ENCODE data around the gene AP5M1. TPM values are rescaled to one million over a fixed set of nuclear protein-coding genes. Genes with fewer than 3 reads are reported as not detected.
A peak's percentile ranks its signal among the peaks of the same experiment; 100 is the strongest.
"Not testable (repeated sequence)": the region's sequence is repeated elsewhere in the genome, so short reads cannot be mapped to it uniquely, and the experiment has no call there.

AP5M1 gene
- total RNA-seq, 1 donor from 2014 or later: 34.9 TPM

DNA sequence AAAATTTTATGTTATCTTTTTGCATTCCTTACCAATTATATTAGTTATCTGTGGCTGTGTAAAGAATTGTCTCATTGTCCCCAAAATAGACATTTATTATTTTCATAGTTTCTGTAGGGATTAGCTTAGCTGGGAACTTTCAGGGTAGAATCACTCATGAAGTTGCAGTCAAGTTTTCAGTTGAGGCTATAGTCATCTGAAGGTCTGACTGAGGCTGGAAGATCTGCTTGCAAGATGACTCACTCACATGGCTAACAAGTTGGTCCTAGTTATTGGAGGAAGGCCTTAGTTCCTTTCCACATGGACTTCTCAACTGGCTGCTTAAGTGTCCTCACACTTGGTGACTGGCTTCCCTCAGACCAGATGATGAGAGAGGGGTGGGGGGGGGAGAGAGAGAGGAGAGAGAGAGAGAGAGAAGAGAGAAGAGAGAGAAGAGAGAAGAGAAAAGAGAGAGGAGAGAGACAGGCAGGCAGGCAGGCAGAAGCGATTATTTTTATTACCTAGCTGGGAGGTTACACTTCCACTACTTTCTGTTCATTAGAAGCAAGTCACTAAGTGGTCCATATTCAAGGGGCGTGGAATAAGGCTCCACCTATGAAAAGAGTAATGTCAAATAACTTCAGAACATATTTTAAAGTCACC, 6.4 kb downstream of the AP5M1 start:
- intact Hi-C loops (cut with DNase I): no loop called here

DNA sequence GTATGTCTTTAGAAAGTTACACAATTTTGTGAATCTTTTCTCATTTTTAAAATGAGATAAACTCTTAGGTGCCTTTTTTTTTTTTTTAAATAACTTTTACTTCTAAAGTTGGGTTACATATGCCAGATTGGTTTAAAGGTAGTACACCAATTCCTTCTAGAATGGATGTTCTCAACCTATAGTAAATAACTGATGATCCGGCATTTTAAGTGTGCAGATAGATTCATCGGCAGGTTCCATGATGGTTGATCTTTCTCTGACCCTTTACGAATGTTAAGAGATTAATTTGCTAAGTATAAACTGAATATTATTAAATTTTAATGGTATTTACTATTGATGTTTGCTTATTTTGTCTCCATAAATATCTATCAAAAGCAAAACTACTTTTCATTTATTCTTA, 8.3 kb downstream of the AP5M1 start:
- DNase-seq (no peak), ATAC-seq (ENCODE audit: poor library complexity) (no peak)
- intact Hi-C loops (cut with DNase I): no loop called here

More for the DNA sequence above, 6.4 kb downstream of the AP5M1 start:
- ATAC-seq (ENCODE audit: poor library complexity) (no peak), DNase-seq (no peak)

DNA sequence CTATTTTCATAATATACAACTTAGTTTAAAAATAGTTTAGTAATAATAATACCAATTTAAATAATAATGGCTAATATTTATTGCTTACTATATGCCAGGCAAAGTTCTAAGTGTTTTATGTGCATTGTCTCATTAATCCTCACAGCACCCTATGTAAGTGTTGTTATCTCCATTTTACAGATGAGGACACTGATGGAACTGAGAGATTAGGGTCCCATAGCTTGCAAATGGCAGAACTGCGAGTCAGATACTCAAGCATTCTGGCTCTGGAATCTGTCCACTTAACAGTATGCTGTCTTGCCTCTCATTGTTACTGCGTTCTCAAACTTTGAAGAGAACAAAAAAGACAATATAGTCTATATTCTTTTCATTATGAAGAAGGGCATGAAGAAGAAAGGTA, 19.0 kb downstream of the AP5M1 start:
- DNase-seq: no peak
- intact Hi-C loops (cut with DNase I): no loop called here
- no peak for ATAC-seq (ENCODE audit: poor library complexity)

DNA sequence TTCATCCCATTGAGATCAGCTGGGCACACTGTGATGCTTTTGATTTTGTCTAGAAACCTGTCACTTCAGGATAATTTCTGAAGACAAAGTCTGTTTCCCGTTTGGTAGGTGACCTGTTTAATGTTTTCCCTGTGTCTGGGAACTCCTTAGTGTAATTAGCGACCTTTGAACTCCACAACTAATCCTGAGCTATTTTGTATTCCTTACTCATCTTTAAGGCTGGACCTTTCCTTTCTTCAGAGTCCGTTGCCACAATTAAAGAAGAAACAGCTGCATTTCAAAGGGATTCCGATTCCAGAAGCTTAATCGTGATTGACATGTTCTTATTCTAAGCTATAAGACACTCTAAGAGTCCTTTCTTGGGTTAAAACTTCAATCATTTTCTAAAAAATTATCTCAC, 22.0 kb downstream of the AP5M1 start:
- no peak for ATAC-seq (ENCODE audit: poor library complexity)
- DNase-seq: no peak
- intact Hi-C loops (cut with DNase I): no loop called here

DNA sequence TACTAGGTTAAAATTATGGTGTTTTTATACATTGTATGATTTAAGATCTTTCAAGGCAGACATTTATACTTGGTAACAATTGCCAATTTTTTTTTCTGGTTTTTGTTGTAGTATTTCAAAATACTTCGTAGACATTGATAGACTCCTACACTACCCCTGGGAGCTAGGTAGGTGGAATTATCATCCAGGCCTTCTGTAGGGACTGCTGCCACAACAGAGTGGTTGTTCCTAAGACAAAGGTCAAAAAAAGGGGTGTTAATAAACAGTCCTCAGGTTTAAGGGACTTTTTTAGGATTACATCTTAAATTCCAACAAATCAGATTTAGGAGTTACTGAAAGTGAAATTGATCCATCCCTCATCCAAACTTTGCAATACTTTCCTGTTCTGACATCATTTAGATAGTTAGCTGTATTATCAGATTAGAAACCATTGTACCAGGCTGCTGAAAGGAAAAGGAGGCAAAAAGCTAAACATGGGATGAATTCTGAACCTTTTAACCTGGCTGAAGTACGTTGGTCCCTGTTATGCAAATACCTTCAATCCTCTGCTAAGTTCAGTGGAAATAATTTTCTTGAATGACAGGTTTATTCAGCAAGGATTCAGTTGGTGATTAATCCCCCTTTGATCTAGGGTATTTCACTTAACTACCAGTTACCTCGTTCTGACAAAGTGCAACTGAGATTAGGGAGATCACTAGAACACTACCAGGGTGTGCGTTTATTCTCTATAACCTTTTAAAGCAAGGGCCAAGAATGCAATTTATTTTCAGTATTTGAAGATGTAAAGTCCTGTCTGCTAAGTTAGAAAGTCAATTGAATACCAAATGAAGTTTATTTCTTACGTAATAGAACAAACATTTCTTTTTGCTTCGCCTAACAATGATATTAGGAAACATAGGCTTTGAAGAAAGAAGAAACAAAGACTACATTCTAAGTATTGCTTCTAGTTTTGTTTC, 23.2 kb downstream of the AP5M1 start:
- ATAC-seq (ENCODE audit: poor library complexity): no peak
- intact Hi-C loops (cut with DNase I): no loop called here

DNA sequence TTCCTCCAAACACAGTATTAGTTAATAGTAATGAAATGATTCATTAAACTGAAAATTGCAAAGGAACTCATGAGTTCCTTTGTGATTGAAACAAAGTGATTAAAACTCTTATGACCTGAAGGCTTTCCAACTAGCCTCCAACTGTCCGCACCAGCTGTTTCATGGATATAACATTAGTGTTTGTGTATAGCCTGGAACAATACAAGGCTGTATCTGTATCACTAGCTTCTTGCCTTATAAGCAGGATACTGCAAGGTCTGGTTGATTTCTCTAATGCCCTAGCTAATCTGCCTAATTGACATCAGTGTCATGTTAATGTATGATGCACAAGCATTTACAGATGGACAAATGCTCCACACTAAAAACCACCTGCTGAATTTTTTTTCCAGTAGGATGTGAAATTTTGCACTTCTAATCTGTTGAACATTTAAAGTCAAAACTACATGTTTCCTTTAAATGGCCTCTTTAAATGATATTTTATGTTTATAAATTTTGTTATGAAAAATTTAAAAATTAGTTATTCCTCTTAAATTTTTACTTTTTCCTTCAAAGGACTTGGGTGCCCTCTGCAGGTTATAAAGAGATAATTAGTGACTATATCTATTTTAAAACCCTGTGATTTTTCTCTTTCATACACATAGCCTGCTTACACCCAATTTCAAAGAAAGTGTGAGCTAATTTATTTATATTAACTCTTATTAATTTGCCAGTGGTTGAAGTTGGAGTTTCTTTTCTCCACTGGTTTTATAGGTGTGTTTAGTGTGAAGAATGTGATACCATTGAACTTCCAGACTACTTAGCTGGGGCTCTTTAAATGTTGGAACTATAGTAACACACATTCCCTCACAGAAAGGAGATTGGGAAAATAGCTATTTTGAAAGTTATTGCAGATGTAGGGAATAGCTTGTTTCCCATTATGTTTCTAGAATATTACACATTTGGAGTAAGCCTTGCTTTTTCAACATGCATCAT, 25.4 kb downstream of the AP5M1 start:
- intact Hi-C loops (cut with DNase I): no loop called here
- no peak for ATAC-seq (ENCODE audit: poor library complexity)
- no peak for DNase-seq

More for the DNA sequence above, 23.2 kb downstream of the AP5M1 start:
- no peak for DNase-seq

DNA sequence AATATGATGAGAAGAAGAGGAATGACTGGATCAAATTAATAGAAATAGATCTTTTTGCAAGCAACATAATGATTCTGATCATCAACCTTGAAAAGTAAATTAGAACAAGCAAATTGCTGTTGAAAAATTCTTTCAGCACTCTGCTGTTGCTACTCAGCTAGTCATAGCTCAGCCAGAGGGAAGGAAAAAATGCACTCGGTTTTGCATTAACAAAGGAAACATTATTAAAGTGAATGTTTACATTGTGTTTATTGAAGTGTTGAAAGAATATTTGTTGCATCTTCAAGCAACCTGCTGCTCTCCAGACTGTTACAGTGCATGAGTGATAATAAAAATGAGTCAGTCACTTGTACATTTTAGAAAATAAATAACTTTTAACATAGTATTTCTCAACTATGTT, 26.5 kb downstream of the AP5M1 start:
- intact Hi-C loops (cut with DNase I): no loop called here
- ATAC-seq (ENCODE audit: poor library complexity) (no peak), DNase-seq (no peak)

DNA sequence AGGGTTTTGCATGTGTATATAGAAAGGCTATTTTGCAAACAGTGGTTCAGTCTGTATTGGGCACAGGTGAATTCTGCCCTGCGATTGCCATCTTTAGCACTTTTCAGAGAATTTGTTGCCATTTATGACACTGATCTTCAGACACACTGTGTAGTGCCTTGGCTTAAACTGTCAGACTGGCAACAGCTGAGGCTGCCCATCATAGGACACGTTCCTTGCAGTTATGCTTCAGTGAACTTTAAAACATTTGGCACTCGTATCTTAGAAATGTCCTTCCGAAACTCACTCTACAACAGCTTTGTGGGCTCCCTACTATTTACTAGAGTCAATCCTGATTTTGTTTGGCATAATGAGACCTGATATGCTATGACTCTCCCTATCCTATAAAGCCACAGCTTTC, 29.1 kb downstream of the AP5M1 start:
- DNase-seq (no peak), ATAC-seq (ENCODE audit: poor library complexity) (peak; percentile 89)
- intact Hi-C loops (cut with DNase I): no loop called here

DNA sequence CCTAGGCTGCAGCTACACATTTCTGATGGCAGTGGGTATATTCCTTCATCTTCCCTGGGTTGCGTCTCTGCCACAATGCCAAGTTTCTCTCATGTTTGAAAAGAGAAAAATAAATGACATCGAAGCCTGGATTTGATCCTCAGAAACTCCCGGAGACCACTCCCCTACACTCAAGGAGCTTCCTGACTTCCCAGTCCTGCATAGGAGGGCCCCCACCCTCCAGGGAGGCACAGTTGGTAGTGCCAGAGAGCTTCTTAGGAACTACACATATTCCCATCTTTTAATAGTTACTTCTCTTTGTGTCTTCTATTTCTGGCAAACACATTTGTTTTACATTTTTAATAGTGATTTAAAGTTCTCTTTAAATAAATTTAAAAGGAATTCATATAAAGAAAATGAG, 30.7 kb downstream of the AP5M1 start:
- intact Hi-C loops (cut with DNase I): no loop called here
- no peak for DNase-seq
- ATAC-seq (ENCODE audit: poor library complexity): no peak

DNA sequence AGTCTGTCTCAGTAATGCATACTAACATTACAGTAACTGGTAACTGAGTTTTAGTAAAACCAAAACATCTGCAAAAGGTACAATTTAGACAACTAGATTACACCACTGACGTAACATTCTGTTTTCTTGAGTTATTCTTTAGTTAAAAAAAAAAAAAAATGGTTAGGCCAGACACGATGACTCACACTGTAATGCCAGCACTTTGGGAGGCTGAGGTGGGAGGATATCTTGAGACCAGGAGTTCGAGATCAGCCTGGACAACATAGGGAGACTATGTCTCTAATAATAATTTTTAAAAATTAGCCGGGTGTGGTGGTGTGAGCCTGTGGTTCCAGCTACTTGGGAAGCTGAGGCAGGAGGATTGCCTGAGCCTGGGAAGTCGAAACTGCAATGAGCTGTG, 34.1 kb downstream of the AP5M1 start:
- intact Hi-C loops (cut with DNase I): no loop called here
- ATAC-seq (ENCODE audit: poor library complexity) (no peak), DNase-seq (no peak)

DNA sequence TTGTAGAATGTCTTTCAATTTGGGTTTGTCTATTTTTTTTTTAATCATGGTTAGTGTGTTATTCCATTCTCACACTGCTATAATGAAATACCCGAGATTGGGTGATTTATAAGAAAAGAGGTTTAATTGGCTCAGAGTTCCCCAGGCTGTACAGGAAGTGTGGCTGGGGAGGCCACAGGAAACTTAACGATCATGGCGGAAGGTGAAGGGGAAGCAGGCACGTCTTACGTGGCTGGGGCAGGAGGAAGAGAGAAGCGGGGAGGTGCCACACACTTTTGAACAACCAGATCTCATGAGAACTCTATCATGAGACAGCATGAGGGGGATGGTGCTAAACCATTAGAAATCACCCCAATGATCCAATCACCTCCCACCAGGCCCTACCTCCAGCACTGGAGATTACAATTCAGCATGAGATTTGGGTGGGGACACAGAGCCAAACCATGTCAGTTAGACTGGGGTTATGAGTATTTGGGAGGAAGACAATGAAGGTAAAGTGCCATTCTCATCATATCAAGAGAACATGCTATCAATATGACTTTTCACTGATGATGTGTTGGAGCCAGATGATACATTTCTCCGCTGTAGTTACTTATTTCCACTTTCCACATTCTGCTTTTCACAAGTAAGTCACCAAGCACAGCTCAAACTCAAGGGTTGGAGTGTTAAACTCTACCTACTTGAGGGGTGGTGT, 45.8 kb downstream of the AP5M1 start:
- DNase-seq (no peak), ATAC-seq (ENCODE audit: poor library complexity) (no peak)
- intact Hi-C loops (cut with DNase I): loop anchor here (5.0 kb wide), 1 partner anchor 822 kb away; no protein-coding TSS in a partner anchor

DNA sequence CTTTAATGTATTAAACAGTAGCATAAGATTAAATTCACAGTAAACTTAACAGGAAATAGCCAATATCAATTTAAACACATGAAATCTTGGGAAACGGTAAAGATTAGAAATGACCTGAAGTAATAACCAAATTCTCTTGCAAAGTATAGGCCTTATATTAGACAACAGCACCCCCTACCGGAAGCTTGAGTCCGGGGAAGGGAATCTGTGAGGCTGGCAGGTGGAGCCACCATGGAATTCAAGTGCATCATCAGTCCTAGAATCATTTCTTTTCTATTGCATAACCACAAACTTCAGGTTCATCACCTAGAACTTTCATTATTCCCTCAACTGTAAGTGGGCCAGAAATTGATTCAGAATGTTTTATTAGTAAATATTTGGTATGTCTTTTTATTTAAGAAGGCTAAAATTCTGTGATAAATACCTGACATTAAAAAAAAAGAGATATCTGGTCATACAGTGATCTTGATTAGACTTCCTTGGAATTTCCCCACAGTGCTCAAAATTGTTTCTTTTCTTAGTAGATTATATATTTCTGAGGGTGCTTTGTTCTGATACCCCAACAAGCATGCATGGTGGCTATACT, 48.6 kb downstream of the AP5M1 start:
- peak; percentile 41 for DNase-seq
- intact Hi-C loops (cut with DNase I): loop anchor here (5.0 kb wide), 1 partner anchor 825 kb away; no protein-coding TSS in a partner anchor
- peak; percentile 71 for ATAC-seq (ENCODE audit: poor library complexity)

DNA sequence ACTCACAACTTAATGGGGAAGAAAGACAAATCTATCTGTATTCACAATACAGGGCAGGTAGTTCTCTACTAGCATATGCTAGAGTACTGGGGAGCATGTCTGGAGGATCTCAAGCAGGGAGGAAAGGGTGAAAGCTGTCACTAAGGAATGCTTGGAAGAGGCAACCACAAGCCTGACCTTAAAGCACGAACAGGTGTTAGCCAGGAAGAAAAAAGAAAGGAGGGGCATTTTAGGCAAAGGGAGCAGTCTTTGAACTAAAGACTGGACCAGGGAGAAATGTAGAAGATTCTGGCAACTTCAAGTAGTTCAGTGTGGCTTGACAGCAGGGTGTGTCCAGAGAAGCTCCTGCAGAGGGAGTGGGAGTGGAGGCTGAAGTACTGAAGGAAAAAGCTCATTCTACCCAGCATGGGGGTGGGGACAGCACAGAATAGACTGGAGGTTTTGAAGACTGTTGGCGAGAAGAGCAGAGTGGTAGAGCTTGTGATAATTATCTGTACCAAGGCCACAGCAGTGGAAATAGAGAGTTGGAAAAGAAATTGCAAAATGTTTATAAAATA, 50.9 kb downstream of the AP5M1 start:
- no peak for DNase-seq
- no peak for ATAC-seq (ENCODE audit: poor library complexity)
- intact Hi-C loops (cut with DNase I): loop anchor here (5.0 kb wide), 1 partner anchor 827 kb away; no protein-coding TSS in a partner anchor

DNA sequence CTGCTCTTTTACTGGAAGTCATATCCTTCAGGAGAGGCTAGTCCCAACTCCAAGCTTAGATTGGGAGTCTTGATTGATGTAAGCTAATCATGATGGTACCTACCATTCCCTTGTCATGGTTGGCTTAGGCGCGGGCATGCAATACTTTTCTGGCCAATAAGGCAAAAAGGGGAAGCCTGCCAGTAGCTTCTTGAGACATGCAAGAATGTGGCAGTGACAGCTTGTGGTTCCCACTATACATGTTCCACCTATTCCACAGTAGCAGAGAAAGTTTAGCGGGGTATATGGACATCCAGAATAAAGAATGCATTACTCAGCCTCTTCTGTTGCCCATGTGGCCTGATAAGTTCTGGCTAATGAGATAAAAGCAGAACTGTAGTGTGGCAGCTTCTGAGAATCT, 55.0 kb downstream of the AP5M1 start:
- ATAC-seq (ENCODE audit: poor library complexity) (no peak), DNase-seq (no peak)
- intact Hi-C loops (cut with DNase I): no loop called here

DNA sequence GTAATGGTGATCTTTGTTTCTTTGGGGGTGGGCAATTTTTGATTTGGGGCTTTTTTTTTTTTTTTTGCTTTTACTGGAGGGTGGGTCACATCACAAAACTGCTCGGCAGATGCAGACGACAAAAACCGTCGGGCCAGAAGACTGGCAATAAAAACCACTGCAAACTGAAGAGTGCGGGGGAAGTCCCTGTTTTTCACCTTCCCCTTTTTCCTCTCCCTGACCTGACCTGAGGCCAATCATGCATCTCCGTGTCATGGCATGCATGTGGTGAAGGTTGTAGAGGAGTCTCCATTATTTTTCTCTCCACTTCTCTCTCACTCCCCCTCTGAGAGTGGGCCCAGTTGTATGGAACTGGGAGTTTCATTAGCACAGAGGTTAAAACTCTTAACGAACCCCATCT, 57.5 kb downstream of the AP5M1 start:
- DNase-seq: no peak
- intact Hi-C loops (cut with DNase I): no loop called here
- ATAC-seq (ENCODE audit: poor library complexity): no peak

DNA sequence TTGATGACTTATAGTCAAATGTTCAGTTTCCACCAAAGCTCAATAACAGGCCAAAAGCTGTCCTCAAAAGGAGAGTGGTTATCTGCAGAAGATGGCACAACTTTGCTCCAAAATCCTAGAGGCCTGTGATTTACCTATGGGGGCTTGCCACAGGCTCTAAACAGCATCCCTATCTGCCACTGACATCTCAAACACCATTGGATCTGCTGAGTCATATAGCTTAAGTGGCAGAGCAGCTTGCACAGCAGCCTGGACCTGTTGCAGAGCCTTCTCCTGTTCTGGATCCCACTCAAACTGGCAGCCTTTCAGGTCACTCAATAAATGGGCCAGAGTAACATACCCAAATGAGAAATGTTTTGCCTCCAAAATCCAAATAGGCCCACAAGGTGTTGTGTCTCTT, 61.1 kb downstream of the AP5M1 start:
- intact Hi-C loops (cut with DNase I): no loop called here
- ATAC-seq (ENCODE audit: poor library complexity) (no peak), DNase-seq (no peak)

DNA sequence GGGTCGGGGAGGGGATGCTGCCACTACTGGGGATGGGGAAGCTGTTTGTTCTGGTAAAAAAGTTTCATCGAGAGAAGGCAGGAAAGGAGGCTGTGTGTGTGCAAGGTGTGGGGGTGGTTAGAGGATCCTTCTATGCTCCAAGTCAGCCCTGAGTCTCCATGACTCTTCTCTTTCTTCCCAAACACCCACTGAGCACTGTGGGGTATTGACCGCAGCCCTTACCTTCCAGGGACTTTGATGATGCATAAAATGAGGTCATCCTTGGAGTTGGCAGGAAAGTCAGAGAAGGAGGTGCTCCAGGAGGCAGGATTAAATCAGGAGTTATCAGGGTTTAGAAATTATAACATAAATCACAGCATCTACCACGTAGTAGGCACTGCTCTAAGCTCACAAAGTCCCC, 63.7 kb downstream of the AP5M1 start:
- intact Hi-C loops (cut with DNase I); ATAC-seq (ENCODE audit: poor library complexity); DNase-seq: not testable (repeated sequence)

DNA sequence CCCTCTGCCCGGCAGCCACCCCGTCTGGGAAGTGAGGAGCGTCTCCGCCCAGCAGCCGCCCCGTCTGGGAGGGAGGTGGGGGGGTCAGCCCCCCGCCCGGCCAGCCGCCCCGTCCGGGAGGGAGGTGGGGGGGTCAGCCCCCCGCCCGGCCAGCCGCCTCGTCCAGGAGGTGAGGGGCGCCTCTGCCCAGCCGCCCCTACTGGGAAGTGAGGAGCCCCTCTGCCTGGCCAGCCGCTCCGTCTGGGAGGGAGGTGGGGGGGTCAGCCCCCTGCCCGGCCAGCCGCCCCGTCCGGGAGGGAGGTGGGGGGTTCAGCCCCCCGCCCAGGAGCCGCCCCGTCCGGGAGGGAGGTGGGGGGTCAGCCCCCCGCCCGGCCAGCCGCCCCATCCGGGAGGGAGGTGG, 65.0 kb downstream of the AP5M1 start:
- not testable (repeated sequence) for DNase-seq

More for the DNA sequence above, 65.0 kb downstream of the AP5M1 start:
- intact Hi-C loops (cut with DNase I); ATAC-seq (ENCODE audit: poor library complexity): not testable (repeated sequence)

Data from Right ventricle myocardium superior (tissue), 1 donor.